GM12873 (cell line): Measurements from ENCODE around the gene GAS1.

ENCODE experiments used
- CTCF ChIP-seq: IDR thresholded peaks from 2 replicates; pipeline ENCODE4 v1.5.1; 2012; ENCODE audit warnings: low read depth, mild to moderate bottlenecking, moderate library complexity, low read length, control low read depth; ENCODE audit not compliant: insufficient read depth; ENCODE audit errors: missing control alignments

The GAS1 gene

GRCh38 chr9:86946201-86947145 lies 833 bp downstream of the GAS1 start:
- TF ChIP-seq CTCF: no peak

GRCh38 chr9:86945728-86946200 lies 1.5 kb downstream of the GAS1 start:
- no peak for TF ChIP-seq CTCF

- no peak for TF ChIP-seq CTCF
Measured at GRCh38 chr9:86944796-86945727, 2.2 kb downstream of the GAS1 start.

- no peak for TF ChIP-seq CTCF
Measured at GRCh38 chr9:86943201-86944113, 3.8 kb downstream of the GAS1 start.

GRCh38 chr9:86942281-86943200 lies 4.8 kb downstream of the GAS1 start:
- no peak for TF ChIP-seq CTCF

GRCh38 chr9:86941197-86941596 lies 6.1 kb downstream of the GAS1 start:
- TF ChIP-seq CTCF: no peak
